ENCODE data around the gene C1QTNF12.

The C1QTNF12 gene

GRCh38 chr1:1247341-1247913 lies 905 bp upstream of the C1QTNF12 start:
- Histone ChIP-seq H3K9ac (ENCODE audit: insufficient read length) (no peak overlapping the region), H3K9me3 (ENCODE audit: low read depth, low read length) (no peaks in the 10 kb centered on the region), H3K36me3 (ENCODE audit: insufficient read depth, low read length) (no peaks in the 10 kb centered on the region), H3K27ac (no peak overlapping the region), H3K4me3 (no peak overlapping the region)
- DNase-seq (ENCODE audit: low read depth, low spot score) = no peak
- TF ChIP-seq POLR2AphosphoS5 (IDR thresholded peaks at IDR 0.05; ENCODE audit: borderline replicate concordance, low read depth, low read length) = no peak
- TF ChIP-seq FOXP2 (optimal IDR thresholded peaks at IDR 0.05; ENCODE audit: control extremely low read depth, extremely low read length, insufficient read depth) = no peak
- no peak for TF ChIP-seq EZH2 (IDR thresholded peaks at IDR 0.05)

DNA sequence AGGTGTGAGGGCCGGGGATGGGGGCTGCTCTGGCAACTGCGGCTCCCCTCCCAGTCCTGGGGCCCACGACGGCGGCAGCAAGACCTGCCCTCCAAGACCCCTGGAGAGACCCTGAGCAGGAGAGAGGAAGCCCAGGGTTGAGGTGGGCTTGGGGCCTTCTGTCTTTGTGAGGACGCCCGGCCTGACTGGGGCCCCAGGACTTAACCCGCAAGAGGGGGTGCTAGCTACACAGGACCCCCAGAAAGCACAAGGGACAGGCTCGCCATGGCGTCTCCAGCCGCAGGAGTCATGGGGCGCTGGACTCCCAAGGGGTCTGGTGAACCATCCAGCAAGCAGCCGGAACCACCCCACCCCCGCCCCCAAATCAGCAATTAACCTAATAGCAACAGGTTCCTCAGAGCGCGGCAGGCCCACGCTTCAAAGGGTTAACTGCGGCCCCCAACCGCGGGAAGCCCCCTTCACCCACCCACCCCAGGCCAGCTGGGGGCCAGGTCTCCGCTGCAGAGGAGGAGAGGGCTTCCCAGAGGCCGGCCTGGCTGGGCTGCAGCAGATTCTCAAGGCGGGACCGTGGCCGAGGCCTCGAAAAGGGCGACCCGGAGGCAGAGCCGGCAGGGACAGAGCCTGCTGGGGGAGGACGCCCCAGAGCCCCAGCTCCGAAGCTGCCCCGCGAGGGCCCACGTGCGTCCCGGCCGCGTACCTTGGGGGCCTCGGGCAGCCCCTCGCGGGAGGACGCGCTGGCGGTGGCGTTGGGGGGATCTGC lies 525 bp downstream of the C1QTNF12 start:
- no peak overlapping the region for H3K9ac ChIP-seq (ENCODE audit: insufficient read length)
- H3K4me3 ChIP-seq = no peak overlapping the region
- H3K9me3 ChIP-seq (ENCODE audit: low read depth, low read length) = no peaks in the 10 kb centered on the region
- no peak overlapping the region for H3K27ac ChIP-seq
- DNase-seq (ENCODE audit: low read depth, low spot score) = no peak
- no peaks in the 10 kb centered on the region for H3K36me3 ChIP-seq (ENCODE audit: insufficient read depth, low read length)
- no peak for TF ChIP-seq POLR2AphosphoS5 (IDR thresholded peaks at IDR 0.05; ENCODE audit: borderline replicate concordance, low read depth, low read length)
- TF ChIP-seq FOXP2 (optimal IDR thresholded peaks at IDR 0.05; ENCODE audit: control extremely low read depth, extremely low read length, insufficient read depth) = no peak
- no peak for TF ChIP-seq EZH2 (IDR thresholded peaks at IDR 0.05)

DNA sequence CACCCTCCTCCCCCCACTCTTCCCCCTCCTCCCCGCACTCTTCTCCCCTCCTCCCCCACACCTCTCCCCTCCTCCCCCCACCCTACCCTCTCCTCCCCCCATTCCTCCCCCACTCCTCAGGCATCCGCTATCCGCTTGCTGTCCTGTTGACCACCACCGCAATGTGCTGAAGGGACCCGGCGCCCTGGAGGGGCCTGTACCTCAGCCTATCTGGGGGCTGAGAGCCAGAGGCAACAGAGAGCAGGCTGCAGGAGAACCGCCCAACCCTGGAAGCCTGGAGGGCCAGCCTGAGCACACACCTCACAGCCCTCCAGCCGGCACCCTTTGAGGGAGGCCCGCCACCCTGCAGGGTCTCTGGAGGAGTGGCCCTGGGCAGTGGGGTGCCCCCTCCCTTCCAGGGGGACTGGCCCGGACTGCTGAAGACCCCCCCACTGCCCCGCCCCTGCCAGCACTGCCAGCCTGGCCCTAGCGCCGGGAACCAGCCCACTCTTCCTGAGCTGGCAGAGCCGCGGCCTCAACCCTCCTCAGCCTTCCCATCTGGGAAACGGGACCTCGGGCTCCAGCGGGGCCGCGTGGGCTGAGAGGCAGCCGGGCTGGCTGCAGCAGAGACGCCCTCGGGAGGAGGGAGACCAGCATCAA lies 1.2 kb downstream of the C1QTNF12 start:
- no peak for TF ChIP-seq FOXP2 (optimal IDR thresholded peaks at IDR 0.05; ENCODE audit: control extremely low read depth, extremely low read length, insufficient read depth)
- no peak for TF ChIP-seq POLR2AphosphoS5 (IDR thresholded peaks at IDR 0.05; ENCODE audit: borderline replicate concordance, low read depth, low read length)
- TF ChIP-seq EZH2 (IDR thresholded peaks at IDR 0.05) = no peak
- H3K27ac ChIP-seq = no peak overlapping the region
- no peak overlapping the region for H3K4me3 ChIP-seq
- H3K9me3 ChIP-seq (ENCODE audit: low read depth, low read length) = no peaks in the 10 kb centered on the region
- no peak for DNase-seq (ENCODE audit: low read depth, low spot score)
- no peaks in the 10 kb centered on the region for H3K36me3 ChIP-seq (ENCODE audit: insufficient read depth, low read length)
- H3K9ac ChIP-seq (ENCODE audit: insufficient read length) = no peak overlapping the region

GRCh38 chr1:1244192-1244811 lies 2.2 kb downstream of the C1QTNF12 start:
- H3K27ac ChIP-seq = no peak overlapping the region
- H3K9ac ChIP-seq (ENCODE audit: insufficient read length) = no peak overlapping the region
- TF ChIP-seq POLR2AphosphoS5 (IDR thresholded peaks at IDR 0.05; ENCODE audit: borderline replicate concordance, low read depth, low read length) = no peak
- H3K9me3 ChIP-seq (ENCODE audit: low read depth, low read length) = no peaks in the 10 kb centered on the region
- H3K36me3 ChIP-seq (ENCODE audit: insufficient read depth, low read length) = no peaks in the 10 kb centered on the region
- H3K4me3 ChIP-seq = no peak overlapping the region
- no peak for DNase-seq (ENCODE audit: low read depth, low spot score)

DNA sequence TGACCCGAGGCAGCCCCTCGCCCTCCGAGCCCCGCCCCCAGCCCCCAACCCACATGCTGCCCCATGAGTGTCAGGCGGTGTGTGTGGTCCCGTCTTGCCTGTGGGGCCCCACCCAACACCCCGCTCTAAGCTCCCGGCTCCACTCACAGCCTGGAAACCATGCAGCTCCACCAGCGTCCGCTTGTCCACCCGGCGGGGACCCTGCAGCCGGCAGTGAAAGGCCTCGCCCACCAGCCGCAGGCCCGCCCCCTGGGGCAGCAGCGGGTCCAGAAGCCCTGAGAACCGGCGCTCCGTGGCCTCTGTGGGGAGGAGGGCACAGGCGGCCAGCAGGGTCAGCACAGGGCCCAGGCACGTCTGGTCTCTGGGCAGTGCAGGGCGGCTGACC lies 2.7 kb downstream of the C1QTNF12 start:
- Histone ChIP-seq H3K9me3 (ENCODE audit: low read depth, low read length) (no peaks in the 10 kb centered on the region), H3K27ac (no peak overlapping the region), H3K9ac (ENCODE audit: insufficient read length) (no peak overlapping the region), H3K36me3 (ENCODE audit: insufficient read depth, low read length) (no peaks in the 10 kb centered on the region), H3K4me3 (no peak overlapping the region)
- TF ChIP-seq FOXP2 (optimal IDR thresholded peaks at IDR 0.05; ENCODE audit: control extremely low read depth, extremely low read length, insufficient read depth) (no peak), POLR2AphosphoS5 (IDR thresholded peaks at IDR 0.05; ENCODE audit: borderline replicate concordance, low read depth, low read length) (no peak), EZH2 (IDR thresholded peaks at IDR 0.05) (no peak)
- DNase-seq (ENCODE audit: low read depth, low spot score) = no peak

GRCh38 chr1:1243266-1243660 lies 3.3 kb downstream of the C1QTNF12 start:
- Histone ChIP-seq H3K9me3 (ENCODE audit: low read depth, low read length) (no peaks in the 10 kb centered on the region), H3K4me3 (no peak overlapping the region), H3K27ac (no peak overlapping the region), H3K36me3 (ENCODE audit: insufficient read depth, low read length) (no peaks in the 10 kb centered on the region), H3K9ac (ENCODE audit: insufficient read length) (no peak overlapping the region)
- no peak for DNase-seq (ENCODE audit: low read depth, low spot score)
- TF ChIP-seq FOXP2 (optimal IDR thresholded peaks at IDR 0.05; ENCODE audit: control extremely low read depth, extremely low read length, insufficient read depth) (no peak), EZH2 (IDR thresholded peaks at IDR 0.05) (no peak), POLR2AphosphoS5 (IDR thresholded peaks at IDR 0.05; ENCODE audit: borderline replicate concordance, low read depth, low read length) (no peak)

- DNase-seq (ENCODE audit: low read depth, low spot score) = no peak
- H3K9ac ChIP-seq (ENCODE audit: insufficient read length) = no peak overlapping the region
- no peak overlapping the region for H3K27ac ChIP-seq
- TF ChIP-seq FOXP2 (optimal IDR thresholded peaks at IDR 0.05; ENCODE audit: control extremely low read depth, extremely low read length, insufficient read depth) (no peak), POLR2AphosphoS5 (IDR thresholded peaks at IDR 0.05; ENCODE audit: borderline replicate concordance, low read depth, low read length) (no peak), EZH2 (IDR thresholded peaks at IDR 0.05) (no peak)
- H3K36me3 ChIP-seq (ENCODE audit: insufficient read depth, low read length) = no peaks in the 10 kb centered on the region
- no peak overlapping the region for H3K4me3 ChIP-seq
- no peaks in the 10 kb centered on the region for H3K9me3 ChIP-seq (ENCODE audit: low read depth, low read length)
Observed at GRCh38 chr1:1242461-1243265, 3.9 kb downstream of the C1QTNF12 start.
